Kidney capillary endothelial cell (primary cell): ENCODE data around the gene MFF.
A peak's percentile ranks its signal among the peaks of the same experiment; 100 is the strongest.
"Not testable (repeated sequence)": the region's sequence is repeated elsewhere in the genome, so short reads cannot be mapped to it uniquely, and the experiment has no call there.

Experiments used
- DNase-seq: peaks from one replicate; pipeline ENCODE4 v3.0.0-alpha.2; 2018; ENCODE audit warnings: low spot score

The MFF gene

GRCh38 chr2:227335713-227336112, 10.7 kb downstream of the MFF start:
- no peak for DNase-seq

- DNase-seq = no peak
Observed at GRCh38 chr2:227337442-227337841, 12.4 kb downstream of the MFF start.

DNA sequence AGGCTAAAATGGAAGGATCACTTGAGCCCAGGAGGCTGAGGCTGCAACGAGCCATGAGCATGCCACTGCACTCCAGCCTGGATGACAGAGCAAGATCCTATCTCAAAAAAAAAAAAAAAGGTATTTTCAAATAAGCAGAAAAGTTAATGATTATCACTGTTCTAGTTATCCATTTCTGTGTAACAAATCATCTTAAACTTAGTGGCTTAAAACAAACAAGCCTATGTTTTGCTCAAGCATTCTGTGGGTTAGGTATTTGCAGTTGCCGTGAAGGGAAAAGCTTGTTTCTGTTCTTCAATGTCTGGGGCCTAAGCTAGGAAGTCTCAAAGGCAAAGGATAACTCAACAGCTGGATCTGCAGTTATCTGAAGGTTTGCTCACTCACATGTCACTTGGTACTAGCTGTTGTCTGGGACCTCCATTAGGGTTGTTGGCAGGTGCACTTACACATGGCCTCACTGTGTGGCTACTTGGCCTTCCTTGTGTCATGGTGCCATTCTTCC, 14.1 kb downstream of the MFF start:
- no peak for DNase-seq

GRCh38 chr2:227340106-227340505, 15.1 kb downstream of the MFF start:
- DNase-seq = no peak

- no peak for DNase-seq
Observed at GRCh38 chr2:227341553-227341952, 16.5 kb downstream of the MFF start.

DNA sequence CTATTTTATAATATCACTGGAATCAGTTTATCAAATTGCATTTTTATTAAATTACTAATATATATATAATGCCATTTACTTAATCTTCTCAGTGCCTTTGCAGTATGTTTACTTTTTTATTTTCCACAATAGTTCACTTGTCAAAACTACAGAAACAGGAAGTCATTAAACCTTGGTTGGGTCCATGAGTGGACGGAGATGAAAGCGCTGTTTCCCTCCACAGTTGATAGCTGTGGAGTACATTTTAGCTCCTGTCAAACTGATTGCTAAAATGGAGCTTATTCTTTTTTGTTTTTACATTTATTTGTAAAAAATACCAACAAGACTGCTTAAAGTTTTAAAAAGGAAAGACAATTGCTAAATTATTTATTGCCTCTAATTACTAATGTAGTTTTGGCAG, 19.2 kb downstream of the MFF start:
- DNase-seq = no peak

DNA sequence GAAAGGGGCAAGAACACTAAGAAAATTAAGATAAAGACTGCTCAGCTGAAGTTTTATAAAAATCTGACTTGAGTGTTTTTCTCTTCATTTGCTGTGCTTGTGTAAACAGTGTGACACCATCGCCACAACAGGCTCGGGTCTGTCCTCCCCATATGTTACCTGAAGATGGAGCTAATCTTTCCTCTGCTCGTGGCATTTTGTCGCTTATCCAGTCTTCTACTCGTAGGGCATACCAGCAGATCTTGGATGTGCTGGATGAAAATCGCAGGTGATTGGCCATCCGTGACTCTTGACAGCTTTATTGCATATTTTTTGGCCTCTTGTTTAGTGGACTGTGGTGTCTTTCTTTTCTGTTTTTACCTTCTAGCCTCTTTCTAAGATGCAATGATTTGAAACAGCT, 22.1 kb downstream of the MFF start:
- no peak for DNase-seq

DNA sequence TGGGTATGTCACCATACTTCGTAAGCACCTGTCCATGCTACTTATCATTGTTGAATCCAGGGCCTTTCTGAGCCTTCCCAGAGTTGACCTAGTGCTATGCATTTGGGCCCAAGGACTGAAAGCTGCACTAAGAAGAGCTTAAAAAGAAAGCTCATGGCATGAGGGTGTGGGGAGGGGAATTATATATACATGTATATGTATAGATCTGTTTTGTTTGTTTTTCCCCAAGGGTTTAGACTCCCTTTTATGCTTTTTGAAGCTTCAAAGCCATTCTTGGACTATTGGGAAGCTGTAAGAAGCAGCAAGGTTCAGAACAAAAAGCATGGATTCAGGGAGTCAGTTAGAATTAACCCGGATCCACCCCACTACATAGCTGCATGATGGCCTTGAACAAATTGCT, 23.3 kb downstream of the MFF start:
- DNase-seq = no peak

DNA sequence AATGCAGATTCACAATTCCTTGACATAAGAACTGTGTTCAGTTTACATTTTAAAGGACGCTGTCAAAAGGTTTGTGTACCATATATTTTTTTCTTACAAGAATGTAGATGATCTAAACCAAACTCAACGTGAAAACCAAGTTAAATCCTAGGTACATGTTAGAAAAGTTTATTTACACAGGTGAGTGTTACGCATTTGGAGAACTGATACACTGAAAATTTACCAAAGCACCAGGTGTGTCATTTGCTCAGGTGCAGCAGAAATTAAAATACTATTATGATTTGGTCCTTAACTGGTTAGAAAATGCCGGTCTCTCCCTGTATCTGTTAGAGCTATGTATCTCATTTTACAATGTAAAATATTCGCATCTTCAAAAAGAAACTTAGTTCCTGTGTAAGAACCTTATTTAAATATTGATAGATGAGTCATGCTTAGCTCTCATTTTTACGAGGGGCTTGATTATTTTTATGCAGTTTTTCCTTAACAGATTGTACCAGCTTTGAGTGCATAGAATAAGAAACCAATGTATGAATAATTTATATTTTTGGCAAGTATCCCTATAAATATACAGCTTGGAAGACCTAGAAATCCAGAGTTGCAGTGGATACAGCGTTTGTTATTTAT, 25.1 kb downstream of the MFF start:
- DNase-seq = no peak

- no peak for DNase-seq
Observed at GRCh38 chr2:227351639-227352038, 26.6 kb downstream of the MFF start.

GRCh38 chr2:227360351-227360750, 35.3 kb downstream of the MFF start:
- DNase-seq = no peak

GRCh38 chr2:227363756-227364155, 38.7 kb downstream of the MFF start:
- DNase-seq = no peak

GRCh38 chr2:227364585-227365263, 39.7 kb downstream of the MFF start:
- not testable (repeated sequence) for DNase-seq

- DNase-seq = no peak
Observed at GRCh38 chr2:227365833-227366232, 40.8 kb downstream of the MFF start.

DNA sequence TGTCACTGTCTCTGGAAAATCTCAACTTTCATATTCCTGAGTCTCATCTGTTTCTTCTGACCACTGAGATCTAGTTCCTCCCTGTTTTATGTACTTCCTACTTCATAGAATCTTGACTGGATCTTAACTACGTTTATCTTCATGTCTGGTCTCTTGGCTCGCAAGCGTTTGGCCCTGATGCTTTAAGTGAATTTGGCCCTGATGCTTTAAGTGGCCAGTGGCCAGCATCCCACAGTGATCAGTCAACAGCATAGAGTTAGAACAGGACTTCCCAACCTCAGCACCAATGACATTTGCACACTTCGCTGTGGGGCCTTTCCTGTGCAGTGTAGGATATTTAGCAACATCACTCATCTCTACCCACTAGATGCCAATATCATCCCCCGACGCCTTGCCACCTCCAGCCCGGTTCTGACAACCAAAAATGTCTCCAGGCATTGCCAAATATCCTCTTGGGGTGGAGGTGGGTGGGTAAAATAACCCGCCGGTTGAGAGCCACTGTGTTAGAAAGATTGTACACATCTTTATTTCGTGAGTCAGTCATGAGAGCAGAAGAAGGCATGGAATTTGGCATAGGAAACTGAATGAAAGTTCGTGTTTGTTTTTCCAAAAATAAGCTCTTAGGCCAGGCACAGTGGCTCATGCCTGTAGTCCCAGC, 41.8 kb downstream of the MFF start:
- DNase-seq = no peak

GRCh38 chr2:227367427-227367795, 42.4 kb downstream of the MFF start:
- no peak for DNase-seq

- no peak for DNase-seq
Observed at GRCh38 chr2:227368574-227368973, 43.5 kb downstream of the MFF start.

DNA sequence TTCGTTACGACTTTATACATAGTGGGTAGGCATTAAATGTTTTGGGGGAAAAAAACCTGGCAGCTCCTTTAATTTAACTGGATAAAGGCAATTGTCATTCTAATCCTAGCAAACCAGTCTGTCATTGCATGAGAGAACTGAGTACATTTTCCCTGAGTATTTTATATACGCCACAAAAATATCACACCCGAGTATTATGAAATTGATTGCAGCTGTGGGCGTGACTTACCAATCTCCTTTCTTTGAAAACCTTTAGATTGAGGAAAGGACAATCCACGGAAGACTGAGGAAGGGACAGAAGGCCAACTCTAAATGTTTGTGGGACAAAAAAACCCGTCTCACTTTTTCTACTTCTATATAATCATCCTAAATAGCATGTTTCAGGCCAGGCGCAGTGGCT, 45.0 kb downstream of the MFF start:
- DNase-seq = no peak

GRCh38 chr2:227370791-227371312, 45.8 kb downstream of the MFF start:
- peak; percentile 63 for DNase-seq

DNA sequence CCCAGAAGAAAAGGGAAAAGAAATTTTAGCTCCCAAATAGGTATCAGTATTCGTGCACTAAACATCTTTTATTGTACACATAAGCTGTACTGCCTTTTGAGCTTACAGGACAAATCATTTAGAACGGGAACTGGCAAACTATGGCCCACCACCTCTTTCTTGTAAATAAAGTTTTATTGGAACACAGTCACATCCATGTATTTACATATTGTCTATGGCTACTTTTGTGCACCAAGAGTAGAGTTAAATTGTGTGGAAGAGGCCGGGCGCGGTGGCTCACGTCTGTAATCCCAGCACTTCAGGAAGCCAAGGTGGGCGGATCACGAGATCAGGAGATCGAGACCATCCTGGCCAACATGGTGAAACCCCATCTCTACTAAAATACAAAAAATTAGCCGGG, 48.3 kb downstream of the MFF start:
- no peak for DNase-seq

DNA sequence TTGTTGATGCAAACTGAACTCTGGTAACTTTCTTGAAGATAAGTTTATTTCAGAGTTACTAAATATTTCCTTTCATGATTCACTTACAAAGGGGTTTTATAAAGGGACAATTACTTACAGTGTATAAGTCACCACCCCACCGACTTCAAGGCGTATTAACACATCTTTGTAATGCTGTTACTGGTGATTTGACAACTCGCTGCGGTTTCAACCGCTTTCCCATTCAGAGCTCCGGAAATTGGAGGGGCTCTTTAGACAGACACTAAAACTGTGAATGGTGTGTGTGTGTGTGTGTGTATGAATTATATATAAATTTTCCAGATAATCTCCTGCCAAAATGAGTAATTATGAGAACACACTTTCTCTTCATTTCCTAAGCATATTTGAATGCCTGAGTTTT, 49.1 kb downstream of the MFF start:
- no peak for DNase-seq

GRCh38 chr2:227376656-227377396, 51.8 kb downstream of the MFF start:
- DNase-seq = no peak
